ENCODE measurements around the gene GALNT7. TPM values are rescaled to one million over a fixed set of nuclear protein-coding genes. Genes with fewer than 3 reads are reported as not detected.
A peak's percentile ranks its signal among the peaks of the same experiment; 100 is the strongest.

Gene GALNT7
- total RNA-seq, 1 experiment from 2014 or later: 21.6 TPM

DNA sequence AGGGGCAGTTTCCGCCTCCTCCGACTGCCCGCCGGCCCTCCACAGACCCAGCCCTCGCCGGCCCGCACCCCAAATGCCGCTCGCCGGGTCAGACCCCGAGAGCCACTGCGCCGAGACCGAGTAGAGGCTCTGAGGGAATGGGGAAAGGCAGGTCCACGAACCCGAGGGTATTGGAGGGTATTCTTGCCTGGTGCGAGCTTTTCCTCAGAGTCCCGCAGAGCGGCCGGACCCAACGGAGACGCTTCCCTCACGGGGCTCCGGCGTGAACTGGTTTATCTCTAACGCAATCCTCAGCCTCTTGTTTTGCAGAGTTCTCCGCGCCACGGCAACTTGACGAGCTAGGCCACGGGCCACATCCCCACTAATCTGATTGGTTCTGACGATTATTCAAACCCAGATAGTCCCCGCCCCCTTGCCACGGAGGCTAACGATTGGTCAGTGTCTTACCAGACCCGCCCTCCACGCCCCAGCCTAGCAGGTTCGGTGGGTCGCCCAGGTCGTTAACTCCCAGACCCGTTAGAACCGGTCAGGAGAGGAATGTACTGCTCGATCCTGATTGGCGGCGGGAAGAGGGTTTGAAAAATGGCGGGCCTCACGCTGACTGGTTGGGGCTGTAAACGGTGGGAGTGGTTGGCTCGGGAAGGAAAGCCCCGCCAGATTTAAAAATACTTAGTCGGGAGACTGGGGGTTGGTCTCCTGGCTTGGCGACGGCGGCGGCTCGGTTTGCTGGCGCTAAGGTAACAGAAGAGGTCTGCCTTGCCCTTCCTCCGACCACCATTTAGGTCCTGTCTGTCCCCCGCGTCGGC is 165.7 kb downstream of the GALNT7 start, which contains the start of gene HMGB2:
Gene HMGB2 (minus strand): TSS at position 274 of the 806 bp plus-strand sequence. CDS start 709 bp downstream, outside the sequence.
- DNase-seq (ENCODE audit: extremely low read depth, low read depth): peak; percentile 98

DNA sequence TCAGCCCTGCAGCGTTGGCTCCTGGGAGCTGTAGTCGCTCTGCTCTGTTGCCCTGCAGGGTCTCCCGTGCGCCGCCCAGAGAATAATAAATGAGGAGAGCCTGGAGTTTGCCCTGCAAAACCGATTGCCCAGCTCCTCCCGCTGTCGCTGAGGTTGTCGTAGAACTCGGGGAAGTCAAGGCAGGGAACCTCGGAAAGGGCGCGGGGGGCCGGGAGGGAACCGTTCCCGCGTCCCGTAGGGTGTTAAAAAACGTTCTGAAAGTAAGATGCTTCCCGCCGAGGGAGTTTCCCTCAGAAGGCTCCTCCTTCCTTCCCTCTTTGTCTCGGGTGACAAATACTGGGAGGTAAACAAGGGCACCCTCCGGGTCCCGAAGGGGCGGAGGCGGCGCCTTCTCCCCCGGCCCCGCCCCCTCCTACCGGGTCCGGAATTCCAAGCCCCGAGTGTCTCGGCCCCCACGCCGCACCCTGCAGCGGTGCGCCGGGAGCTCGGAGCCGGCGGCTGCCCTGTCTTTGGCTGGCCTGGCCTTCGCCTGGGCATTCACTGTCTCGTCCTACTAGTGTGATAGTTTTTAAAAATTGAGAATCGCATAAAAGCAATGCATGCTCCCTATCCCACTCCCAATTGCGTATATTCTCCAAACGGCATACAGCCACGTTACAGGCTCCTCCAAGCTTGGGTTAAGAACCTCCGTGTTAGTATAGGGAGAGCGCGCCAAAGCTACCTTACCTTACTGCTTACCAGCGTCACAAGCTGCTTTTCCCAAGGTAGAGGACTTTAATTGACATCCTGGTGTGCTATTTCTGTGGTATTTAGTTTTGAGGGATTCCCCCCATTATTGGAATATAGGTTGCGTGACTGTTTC is 166.5 kb downstream of the GALNT7 start:
- DNase-seq (ENCODE audit: extremely low read depth, low read depth): peak; percentile 81

DNA sequence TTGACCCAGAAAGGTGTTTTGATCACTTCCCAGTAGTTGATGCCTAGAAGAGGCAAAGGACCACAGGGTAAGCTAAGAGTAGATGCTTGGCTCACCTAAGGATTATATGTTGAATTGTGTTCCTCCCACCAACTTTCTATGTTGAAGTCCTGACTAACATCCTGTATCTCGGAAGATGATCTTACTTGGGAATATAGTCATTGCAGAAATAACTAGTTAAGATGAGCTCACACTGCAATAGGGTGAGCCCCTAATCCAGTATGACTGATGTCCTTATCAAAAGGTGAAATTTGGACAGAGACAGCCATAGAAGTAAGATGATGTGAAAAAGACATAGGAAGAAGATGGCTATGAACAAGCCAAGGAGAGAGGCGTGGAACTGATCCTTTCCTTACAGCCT is 168.9 kb downstream of the GALNT7 start:
- DNase-seq (ENCODE audit: extremely low read depth, low read depth): no peak

DNA sequence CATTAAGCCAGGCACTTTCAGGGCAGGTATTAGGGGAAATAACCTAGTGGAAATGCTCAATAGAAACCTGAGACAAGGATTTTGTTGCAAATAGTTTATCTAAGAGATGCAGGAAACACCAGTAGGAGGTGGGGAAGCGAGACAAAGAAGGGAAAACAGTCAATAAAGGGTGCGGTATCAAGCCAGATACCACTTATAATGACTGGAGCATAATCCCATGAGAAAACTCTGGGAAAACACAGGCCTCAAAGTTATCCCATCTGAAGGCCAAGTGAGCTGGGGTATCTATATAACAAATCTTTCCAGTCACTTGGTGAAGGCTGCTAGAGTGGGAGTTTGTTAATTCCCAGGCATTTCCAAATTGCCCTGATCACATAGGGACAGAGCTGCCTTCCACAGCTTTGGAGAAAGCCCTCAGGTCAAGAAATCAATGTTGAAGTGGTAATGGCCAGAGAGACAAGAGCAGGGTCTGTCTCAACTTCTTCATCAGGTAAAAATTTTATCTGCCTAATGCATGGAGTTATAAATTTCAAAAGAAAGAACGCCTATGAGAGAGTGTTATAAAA is 175.3 kb downstream of the GALNT7 start:
- no peak for DNase-seq (ENCODE audit: extremely low read depth, low read depth)

DNA sequence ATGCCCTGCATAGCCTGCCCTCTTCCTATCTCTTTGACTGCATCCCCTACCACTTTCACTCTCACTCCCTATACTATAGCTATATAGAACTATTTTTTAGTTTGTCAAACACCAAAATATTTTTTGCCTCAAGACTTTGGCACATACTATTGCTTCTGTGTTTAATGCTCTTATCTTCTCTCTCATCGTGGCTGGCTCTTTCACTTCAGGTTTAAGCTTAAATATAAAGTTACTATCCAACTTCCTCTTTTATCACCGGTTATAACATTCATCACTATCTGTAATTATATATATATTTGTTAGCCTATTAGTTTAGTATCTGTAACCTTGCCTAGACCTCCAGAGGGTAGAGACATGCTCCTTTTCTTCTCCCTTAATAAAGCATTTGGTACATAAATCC is 177.0 kb downstream of the GALNT7 start:
- DNase-seq (ENCODE audit: extremely low read depth, low read depth): no peak

DNA sequence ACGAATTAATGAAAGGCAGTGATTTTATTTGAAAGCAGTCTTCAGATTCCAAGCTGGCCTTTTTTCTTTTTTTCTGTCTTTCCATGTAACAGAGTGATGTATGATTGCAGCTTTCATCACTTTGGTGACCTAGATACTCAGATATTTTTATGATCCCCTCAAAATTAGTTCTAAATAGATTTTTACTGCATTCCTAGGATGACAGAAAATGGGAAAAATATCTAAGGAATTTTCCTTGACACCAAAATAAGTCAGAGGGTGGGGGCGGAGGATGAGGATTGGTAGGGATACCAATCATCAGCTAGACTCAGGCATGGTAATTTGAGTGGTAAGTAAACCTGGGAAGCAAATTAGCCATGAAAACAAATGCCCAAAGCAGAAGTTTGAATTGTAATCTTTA is 177.5 kb downstream of the GALNT7 start:
- DNase-seq (ENCODE audit: extremely low read depth, low read depth): no peak

DNA sequence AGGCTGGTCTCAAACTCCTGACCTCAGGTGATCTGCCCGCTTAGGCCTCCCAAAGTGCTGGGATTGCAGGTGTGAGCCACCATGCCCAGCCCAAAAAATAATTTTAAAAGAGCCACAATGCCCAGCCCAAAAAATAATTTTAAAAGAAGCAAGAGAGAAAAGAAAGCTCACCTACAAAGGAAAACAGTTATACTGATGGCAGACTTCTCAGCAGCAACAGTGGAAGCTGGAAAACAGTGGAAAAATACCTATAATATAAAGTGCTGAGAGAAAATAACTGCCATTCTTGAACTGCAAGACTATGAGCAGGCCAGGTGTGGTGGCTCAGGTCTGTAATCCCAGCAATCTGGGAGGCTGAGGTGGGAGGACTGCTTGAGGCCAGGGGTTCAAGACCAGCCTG is 178.9 kb downstream of the GALNT7 start:
- DNase-seq (ENCODE audit: extremely low read depth, low read depth): no peak

DNA sequence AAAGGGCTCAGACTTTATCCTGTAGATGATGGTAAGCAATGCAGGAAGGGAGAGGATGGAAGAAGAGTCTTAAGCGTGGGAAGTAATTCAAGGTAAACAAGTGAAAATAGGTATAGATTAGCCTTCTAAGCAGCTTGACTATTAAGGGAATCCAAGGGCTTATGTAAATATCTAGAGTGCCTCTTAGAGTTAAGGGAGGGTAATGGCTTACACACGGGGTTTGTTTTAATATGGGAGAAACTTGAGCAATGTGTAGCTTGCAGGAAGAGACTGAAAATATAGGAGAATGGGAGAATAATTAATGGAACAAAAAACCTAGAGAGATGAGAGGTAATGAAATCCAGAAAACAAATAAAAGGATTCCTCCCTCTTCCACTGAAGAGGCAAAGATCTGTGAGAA is 189.3 kb downstream of the GALNT7 start:
- no peak for DNase-seq (ENCODE audit: extremely low read depth, low read depth)

DNA sequence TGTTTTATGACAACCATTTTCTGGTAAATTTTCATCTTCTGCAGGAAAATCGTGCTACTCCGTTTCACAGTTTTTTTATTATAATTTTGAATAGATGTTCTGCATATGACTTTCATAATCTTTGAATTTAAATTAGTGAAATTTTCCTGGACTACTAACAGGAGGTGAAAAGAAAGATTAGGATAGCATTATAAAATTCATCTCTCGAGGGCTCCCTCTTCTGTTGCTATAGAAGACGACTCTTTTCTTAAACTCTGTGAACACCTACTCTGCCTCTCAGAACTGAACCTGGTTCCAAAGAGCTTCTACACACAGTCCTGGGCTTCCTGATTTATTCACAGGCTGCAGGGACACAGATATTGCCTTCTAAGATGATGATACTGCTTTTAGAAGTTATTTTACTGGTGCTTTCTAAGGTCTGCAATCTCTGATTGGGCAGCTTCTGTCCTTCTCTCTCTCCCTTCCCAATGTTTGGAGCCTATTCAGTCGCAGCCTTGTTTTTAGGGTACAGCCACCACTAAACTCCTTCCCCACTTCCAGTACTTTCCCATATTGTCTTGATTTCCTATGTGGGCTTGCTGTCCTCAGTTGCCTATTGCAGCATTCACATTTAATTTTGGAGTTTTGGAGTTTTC is 192.1 kb downstream of the GALNT7 start:
- no peak for DNase-seq (ENCODE audit: extremely low read depth, low read depth)

DNA sequence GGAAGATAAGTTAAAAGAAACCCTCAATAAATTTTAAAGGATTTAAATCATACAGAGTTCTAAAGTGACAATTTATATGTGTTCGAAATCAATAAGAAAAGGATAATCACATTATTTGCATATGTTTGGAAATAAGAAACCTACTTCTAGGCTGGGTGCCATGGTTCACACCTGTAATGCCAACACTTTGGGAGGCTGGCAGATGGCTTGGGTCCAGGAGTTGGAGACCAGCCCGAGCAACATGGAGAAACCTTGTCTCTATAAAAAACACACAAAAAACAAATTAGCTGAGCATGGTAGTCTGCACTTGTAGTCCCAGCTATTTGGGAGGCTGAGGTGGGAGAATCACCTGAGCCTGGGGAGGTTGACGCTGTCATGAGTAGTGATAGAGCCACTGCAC is 194.1 kb downstream of the GALNT7 start:
- no peak for DNase-seq (ENCODE audit: extremely low read depth, low read depth)

DNA sequence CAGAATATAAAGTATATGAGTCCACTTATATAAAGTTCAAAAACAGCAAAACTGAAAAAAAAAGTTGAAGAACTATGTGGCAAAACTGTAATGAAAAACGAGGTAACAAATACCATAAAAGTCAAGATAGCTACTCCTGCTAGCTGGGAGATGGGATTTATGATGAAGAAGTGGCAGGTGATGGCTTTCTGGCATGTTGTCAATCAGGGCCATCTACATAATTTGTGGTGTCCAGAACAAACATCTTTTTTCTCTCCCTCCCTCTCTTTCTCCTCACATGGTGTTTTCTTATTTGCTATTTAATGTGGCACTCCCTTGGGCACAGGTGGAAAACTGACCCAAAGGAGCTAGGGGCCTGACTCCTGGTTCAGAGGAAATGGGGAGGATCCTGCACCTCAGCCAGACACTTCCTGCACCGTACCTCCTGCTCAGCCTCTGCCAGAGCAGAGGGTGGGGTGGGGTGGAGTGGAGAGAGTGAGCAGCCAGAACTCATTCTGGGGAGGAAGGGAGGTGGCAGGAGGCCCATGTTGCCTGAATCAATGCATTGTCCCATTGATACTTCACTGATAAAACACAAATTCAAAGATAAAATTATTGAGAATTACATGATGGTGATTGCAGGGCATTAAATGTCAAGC is 196.9 kb downstream of the GALNT7 start:
- DNase-seq (ENCODE audit: extremely low read depth, low read depth): no peak

DNA sequence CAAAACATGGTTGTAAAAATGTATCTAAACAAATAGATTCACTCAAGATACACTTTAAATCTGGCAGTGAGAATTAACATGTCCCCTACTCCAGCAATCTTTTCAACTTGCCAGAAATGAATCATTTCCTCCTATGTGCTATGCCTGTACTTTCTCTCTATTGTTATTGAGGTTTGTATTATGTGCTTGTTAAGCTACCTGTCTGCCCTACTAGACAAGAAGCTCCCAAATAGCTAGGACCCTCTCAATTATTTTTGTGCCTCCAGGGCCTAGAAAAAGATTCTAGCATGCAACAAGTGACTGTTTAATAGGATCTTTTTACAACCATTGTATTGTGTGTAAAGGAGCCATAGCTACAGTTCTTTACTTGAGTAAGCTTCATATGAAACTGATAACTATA is 198.7 kb downstream of the GALNT7 start:
- DNase-seq (ENCODE audit: extremely low read depth, low read depth): no peak

DNA sequence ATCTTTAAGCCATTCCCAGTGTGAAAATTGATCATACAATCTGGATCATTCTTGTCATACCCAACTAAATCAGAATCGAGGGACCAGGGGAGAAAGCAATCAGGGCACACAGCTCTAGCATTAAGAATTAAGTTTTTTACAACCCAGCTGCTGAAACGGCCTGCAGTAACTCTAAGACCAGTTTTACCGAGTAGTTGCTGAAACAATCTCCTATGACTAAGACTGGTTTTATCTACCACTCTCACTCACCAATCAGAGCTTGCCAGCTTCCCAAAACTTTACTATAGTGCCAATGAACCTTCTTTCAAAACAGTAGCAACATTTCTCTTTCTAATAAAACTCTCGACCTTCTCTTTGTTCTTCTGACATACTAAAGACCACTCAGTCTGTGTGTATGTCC is 199.3 kb downstream of the GALNT7 start:
- no peak for DNase-seq (ENCODE audit: extremely low read depth, low read depth)

DNA sequence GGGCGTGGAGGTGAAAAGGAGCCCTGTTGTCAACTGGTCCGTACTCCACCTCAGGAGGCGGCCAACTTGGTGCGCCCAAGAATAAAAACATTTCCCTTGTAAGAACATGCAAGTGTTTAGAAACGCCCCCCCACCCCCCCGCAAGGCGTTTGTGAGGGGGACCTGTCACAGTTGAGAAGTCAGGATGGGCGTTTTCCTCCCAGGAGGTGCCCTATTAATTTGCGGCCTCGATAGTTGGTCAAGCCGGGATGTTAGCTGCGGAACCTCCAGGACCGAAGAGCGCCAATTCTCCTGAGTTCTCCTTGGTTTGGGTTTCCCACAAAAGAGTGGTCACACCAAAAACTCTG is 201.5 kb downstream of the GALNT7 start:
- no peak for DNase-seq (ENCODE audit: extremely low read depth, low read depth)

DNA sequence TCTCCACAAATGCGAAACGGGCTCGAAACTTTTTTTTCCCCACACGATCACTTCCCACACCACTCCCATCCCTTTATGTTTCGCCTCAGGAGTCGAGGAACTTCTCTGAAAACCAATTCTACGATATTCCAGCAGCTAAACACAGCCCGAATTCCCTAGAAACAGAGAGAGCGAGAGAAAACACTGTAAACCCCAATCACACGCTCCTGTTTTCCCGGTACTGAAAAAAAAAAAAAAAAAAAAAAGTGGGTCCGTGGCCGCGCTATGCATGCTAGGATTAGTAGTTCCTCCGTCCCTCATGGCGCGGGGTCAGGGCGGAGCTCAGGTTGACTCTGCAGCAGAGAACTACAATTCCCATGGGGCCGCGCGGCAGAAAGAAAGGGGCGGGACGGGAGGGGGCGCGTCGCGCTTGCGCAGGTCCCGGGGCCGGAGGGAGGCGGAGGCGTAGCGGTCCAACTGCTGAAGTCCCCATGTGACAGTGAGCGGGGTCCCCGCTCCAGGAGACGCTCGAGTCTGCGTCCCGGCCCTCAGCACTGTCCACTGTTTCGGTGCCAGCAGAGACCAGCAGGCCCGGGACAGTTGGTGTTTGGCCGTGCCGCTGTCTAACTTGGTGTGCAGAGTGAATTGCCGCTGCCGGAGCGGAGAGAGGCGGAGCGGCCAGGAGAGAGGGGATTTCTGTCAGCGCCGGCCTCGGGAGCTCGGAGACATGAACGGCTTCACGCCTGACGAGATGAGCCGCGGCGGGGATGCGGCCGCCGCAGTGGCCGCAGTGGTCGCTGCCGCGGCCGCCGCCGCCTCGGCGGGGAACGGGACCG is 202.1 kb downstream of the GALNT7 start, which contains the start of gene SAP30:
Gene SAP30 (plus strand): TSS at position 478 of the 815 bp plus-strand sequence. CDS start 229 bp downstream, at position 707.
- DNase-seq (ENCODE audit: extremely low read depth, low read depth): peak; percentile 95

DNA sequence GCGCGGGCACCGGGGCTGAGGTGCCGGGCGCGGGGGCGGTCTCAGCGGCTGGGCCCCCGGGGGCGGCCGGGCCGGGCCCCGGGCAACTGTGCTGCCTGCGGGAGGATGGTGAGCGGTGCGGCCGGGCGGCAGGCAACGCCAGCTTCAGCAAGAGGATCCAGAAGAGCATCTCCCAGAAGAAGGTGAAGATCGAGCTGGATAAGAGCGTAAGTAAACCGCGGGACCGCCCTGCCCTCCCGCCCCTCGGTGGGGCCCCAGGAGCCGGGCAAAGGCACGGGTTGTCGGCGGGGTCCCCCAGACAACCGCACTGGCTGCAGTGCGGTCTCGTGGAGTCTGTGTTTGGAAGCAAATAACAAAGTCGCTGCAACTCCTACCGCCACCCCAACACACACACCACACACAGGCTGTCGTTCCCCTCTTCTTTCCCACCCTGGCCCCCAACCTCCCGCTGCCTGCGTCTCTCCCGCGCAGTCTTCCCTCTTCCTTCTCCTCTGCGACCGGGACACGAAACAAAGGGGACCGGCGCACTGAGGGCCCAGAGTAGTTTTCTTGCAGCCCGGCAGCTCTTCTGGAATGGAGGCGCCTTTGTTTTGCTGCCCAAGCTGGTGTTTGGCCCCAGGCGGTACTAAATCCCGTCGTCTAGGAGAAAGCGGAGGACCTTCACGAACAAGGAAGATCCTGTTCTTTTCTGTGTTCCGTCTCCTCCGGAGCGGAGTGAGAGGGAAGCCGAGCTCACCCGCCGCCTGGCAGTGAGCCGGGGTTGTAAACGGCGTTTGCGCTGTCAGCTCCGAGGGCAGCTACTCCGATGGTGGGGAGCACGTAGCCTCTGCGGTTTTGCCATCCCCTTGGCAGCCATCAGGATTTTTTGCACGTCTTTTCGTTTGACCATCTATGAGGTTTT is 202.9 kb downstream of the GALNT7 start:
- peak; percentile 13 for DNase-seq (ENCODE audit: extremely low read depth, low read depth)

All from NCI-H460 (cell line).